PFSK-1 (cell line): ENCODE measurements around the gene KIF13A.

Experiments
- FOXP2 ChIP-seq: optimal IDR thresholded peaks from 2 replicates; pipeline ENCODE3; 2011; ENCODE audit warnings: borderline replicate concordance, control low read depth, inconsistent platforms; ENCODE audit not compliant: insufficient read depth; ENCODE audit errors: extremely low read length, extremely low read depth
- POLR2AphosphoS5 ChIP-seq: IDR thresholded peaks from 2 replicates; pipeline ENCODE4 v1.6.1; 2012; ENCODE audit warnings: low read depth, mild to moderate bottlenecking, control low read depth, low read length, moderate library complexity
- REST ChIP-seq, 2 experiments: IDR thresholded peaks; 2 replicates each; pipeline versions ENCODE4 v1.6.1 to v1.8.0; 2011 to 2012; ENCODE audit warnings: low read depth in 2 of 2, low read length in 2 of 2, control low read depth in 1 of 2, inconsistent platforms in 1 of 2, mild to moderate bottlenecking in 1 of 2, moderate library complexity in 1 of 2; ENCODE audit not compliant: insufficient read depth in 1 of 2
- SIN3A ChIP-seq: IDR thresholded peaks from 2 replicates; pipeline ENCODE4 v1.6.1; 2012; ENCODE audit warnings: mild to moderate bottlenecking, low read length, moderate library complexity, borderline replicate concordance; ENCODE audit not compliant: insufficient read depth
- TAF1 ChIP-seq: IDR thresholded peaks from 2 replicates; pipeline ENCODE4 v1.6.1; 2012; ENCODE audit warnings: low read length, control low read depth, borderline replicate concordance; ENCODE audit not compliant: insufficient read depth

The KIF13A gene

GRCh38 chr6:17847203-17847760 lies 140.2 kb downstream of the KIF13A start:
- TF ChIP-seq TAF1 (no peak), POLR2AphosphoS5 (no peak), FOXP2 (no peak), SIN3A (no peak), REST (IDR thresholded peaks at IDR 0.05; ENCODE audit: insufficient read depth in 1 of 2, low read depth in 2 of 2, low read length in 2 of 2) (no peak)

GRCh38 chr6:17846762-17847161 lies 140.7 kb downstream of the KIF13A start:
- TF ChIP-seq POLR2AphosphoS5, result no peak
- no peak for TF ChIP-seq SIN3A
- TF ChIP-seq FOXP2, result no peak
- no peak for TF ChIP-seq TAF1
- TF ChIP-seq REST (IDR thresholded peaks at IDR 0.05; ENCODE audit: insufficient read depth in 1 of 2, low read depth in 2 of 2, low read length in 2 of 2), result no peak

GRCh38 chr6:17845598-17845997 lies 141.8 kb downstream of the KIF13A start:
- no peak for TF ChIP-seq TAF1
- TF ChIP-seq SIN3A, result no peak
- no peak for TF ChIP-seq POLR2AphosphoS5
- TF ChIP-seq FOXP2, result no peak
- TF ChIP-seq REST (IDR thresholded peaks at IDR 0.05; ENCODE audit: insufficient read depth in 1 of 2, low read depth in 2 of 2, low read length in 2 of 2), result no peak

DNA sequence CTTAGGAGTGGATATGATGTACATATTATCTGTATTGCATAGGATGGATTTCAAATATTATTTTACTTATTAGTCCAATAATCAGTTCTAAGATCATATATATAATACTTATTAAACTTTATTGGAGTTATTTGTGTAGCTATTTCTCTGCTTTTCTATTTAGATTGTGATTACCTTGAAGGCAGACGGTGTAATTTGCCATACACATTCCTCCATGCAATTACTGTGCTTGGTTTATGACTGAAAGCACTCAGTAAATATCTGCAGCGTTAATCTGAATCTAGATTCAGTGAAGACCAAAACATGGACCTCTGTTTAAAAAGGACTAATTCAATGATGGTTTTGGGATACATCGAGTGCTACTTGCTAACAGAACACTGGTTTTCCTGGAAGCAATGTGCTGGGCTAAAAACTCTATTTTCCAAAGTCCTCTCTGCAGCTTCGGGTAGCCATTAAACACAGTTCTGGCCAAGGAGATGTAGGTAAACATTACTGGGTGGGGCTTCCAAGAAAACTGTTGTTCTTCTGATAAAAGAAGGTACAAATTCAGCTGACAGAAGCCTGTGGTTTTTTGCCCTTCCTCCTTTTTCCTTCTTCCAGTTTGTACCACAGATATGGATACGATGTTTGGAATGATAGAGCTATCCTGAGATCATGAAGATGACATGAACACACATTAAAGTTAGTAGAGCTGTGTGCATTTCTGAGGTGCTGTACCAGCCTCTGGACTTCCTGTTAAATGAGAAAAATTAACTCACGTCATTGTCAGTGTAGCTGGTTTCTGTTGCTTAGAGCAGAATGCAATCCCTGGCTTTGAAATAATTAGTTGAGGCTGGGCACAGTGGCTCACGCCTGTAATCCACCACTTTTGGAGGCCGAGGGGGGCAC lies 144.3 kb downstream of the KIF13A start:
- TF ChIP-seq SIN3A (no peak), FOXP2 (no peak), REST (IDR thresholded peaks at IDR 0.05; ENCODE audit: insufficient read depth in 1 of 2, low read depth in 2 of 2, low read length in 2 of 2) (no peak), TAF1 (no peak), POLR2AphosphoS5 (no peak)
